GM12892 (cell line): ENCODE results near the gene CADM1.

Experiments
- POLR2A ChIP-seq: IDR thresholded peaks from 2 replicates; pipeline ENCODE4 v1.6.1; 2011; ENCODE audit warnings: low read depth, low read length, control low read depth
- POLR2AphosphoS5 ChIP-seq: IDR thresholded peaks from 2 replicates; pipeline ENCODE4 v1.6.1; 2011; ENCODE audit warnings: low read depth, low read length, control low read depth
- TAF1 ChIP-seq: IDR thresholded peaks from 2 replicates; pipeline ENCODE4 v1.6.1; 2011; ENCODE audit warnings: low read depth, mild to moderate bottlenecking, control low read depth, low read length, borderline replicate concordance

- TF ChIP-seq POLR2A (no peak), POLR2AphosphoS5 (no peak), TAF1 (no peak)
Observed at GRCh38 chr11:115127790-115128189, 376.4 kb downstream of the CADM1 start.
